ENCODE measurements around the gene ZNF286A.

GRCh38 chr17:15744074-15744676 lies 44.6 kb downstream of the ZNF286A start:
- TF ChIP-seq CTCF (IDR thresholded peaks at IDR 0.05) (no peak), POLR2A (IDR thresholded peaks at IDR 0.05) (no peak), POLR2AphosphoS5 (IDR thresholded peaks at IDR 0.05; ENCODE audit: insufficient read depth in 1 of 2, low read depth in 1 of 2) (no peak)
